OCI-LY7 (cell line): ENCODE results near the gene SERP2.

Experiments used
- CTCF ChIP-seq: fragments of 200-600 bp; sonication (generic); conservative IDR thresholded peaks from 2 replicates; pipeline ENCODE4 v1.5.1; 2014; ENCODE audit warnings: mild to moderate bottlenecking, antibody characterized with exemption, low read length, moderate library complexity, mixed read lengths
- EZH2phosphoT487 ChIP-seq: fragments of 200-600 bp; sonication (generic); IDR thresholded peaks from 2 replicates; pipeline ENCODE4 v1.6.1; 2018; ENCODE audit warnings: low read depth, borderline replicate concordance, mild to moderate bottlenecking, mixed run types, antibody characterized with exemption, low read length, moderate library complexity, mixed read lengths

GRCh38 chr13:44385401-44385800 lies 11.8 kb downstream of the SERP2 start:
- TF ChIP-seq EZH2phosphoT487 (no peak), CTCF (no peak)
